ENCODE results near the gene LRP4.

- TF ChIP-seq CTCF (IDR thresholded peaks at IDR 0.05; ENCODE audit: control extremely low read depth in 1 of 3, insufficient read depth in 1 of 3, low read depth in 1 of 3, low read length in 3 of 3): no peak
- no peak for TF ChIP-seq POLR2AphosphoS5 (IDR thresholded peaks at IDR 0.05; ENCODE audit: low read depth, low read length)
- TF ChIP-seq RAD21 (IDR thresholded peaks at IDR 0.05 in 1 of 2, conservative IDR thresholded peaks at IDR 0.05 in 1 of 2; ENCODE audit: low read depth in 2 of 2, low read length in 2 of 2): no peak
- TF ChIP-seq POLR2A (IDR thresholded peaks at IDR 0.05; ENCODE audit: control extremely low read depth in 1 of 2, low read depth in 2 of 2, low read length in 2 of 2): no peak
Measured at GRCh38 chr11:46838501-46838900, 79.8 kb downstream of the LRP4 start.
